Stomach (tissue), 4 donors: ENCODE data around the gene PDE8A.

Source experiments
- EP300 ChIP-seq: sonication (generic); formaldehyde crosslinking; IDR thresholded peaks from one replicate; pipeline ENCODE4 v1.6.1; 2017; ENCODE audit warnings: antibody characterized with exemption
- TF ChIP-seq, protein P1 (sequence below), 7 experiments: fragments of 450-650 bp in 4 of 7; fragments of 200-600 bp in 3 of 7; sonication (generic) in 3 of 7; IDR thresholded peaks; one replicate each; pipeline ENCODE4 v1.5.1; 2016 to 2019; ENCODE audit warnings: antibody characterized with exemption in 7 of 7, control low read depth in 2 of 7, mild to moderate bottlenecking in 1 of 7

DNA sequence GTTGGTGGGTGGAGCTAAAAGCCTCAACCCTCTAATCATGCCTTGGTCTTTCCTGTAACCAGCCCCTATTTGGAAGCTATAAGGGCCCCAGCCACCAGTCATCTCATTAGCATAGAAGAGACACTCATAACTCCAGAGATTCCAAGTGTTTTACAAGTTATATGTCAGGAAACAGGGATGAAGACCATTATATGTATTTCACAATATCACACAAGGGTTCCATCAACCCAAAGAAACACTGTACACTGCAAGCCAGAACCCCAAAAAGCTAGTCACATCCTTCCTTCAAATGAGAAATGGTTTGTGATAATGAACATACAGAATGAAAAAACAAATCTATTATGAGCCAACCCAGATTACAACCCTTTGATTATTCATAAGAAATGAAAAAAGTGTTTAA is 175.7 kb downstream of the PDE8A start:
- TF ChIP-seq, protein P1, sequence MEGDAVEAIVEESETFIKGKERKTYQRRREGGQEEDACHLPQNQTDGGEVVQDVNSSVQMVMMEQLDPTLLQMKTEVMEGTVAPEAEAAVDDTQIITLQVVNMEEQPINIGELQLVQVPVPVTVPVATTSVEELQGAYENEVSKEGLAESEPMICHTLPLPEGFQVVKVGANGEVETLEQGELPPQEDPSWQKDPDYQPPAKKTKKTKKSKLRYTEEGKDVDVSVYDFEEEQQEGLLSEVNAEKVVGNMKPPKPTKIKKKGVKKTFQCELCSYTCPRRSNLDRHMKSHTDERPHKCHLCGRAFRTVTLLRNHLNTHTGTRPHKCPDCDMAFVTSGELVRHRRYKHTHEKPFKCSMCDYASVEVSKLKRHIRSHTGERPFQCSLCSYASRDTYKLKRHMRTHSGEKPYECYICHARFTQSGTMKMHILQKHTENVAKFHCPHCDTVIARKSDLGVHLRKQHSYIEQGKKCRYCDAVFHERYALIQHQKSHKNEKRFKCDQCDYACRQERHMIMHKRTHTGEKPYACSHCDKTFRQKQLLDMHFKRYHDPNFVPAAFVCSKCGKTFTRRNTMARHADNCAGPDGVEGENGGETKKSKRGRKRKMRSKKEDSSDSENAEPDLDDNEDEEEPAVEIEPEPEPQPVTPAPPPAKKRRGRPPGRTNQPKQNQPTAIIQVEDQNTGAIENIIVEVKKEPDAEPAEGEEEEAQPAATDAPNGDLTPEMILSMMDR (IDR thresholded peaks at IDR 0.05) = no peak
- no peak for TF ChIP-seq EP300
